Endothelial cell (in vitro differentiated cells): ENCODE results near the gene SIGLEC7. TPM values are rescaled to one million over a fixed set of nuclear protein-coding genes. Genes with fewer than 3 reads are reported as not detected.

ENCODE experiments used
- DNase-seq: peaks from one replicate; pipeline ENCODE4 v3.0.0; 2021; ENCODE audit warnings: low spot score
- H3K27ac Mint-ChIP-seq: one replicate; pipeline ENCODE4 v1.8.0; 2021; ENCODE audit warnings: mixed read lengths, inconsistent platforms; ENCODE audit not compliant: unreplicated experiment
- H3K27me3 Mint-ChIP-seq: one replicate; pipeline ENCODE4 v1.8.0; 2021; ENCODE audit warnings: mild to moderate bottlenecking, moderate library complexity, mixed read lengths, inconsistent platforms; ENCODE audit not compliant: unreplicated experiment
- H3K36me3 Mint-ChIP-seq: one replicate; pipeline ENCODE4 v1.8.0; 2021; ENCODE audit warnings: mild to moderate bottlenecking, low read depth, mixed read lengths, inconsistent platforms; ENCODE audit not compliant: unreplicated experiment
- H3K4me1 Mint-ChIP-seq: one replicate; pipeline ENCODE4 v1.8.0; 2021; ENCODE audit warnings: mild to moderate bottlenecking, mixed read lengths, inconsistent platforms; ENCODE audit not compliant: unreplicated experiment
- H3K4me3 Mint-ChIP-seq: one replicate; pipeline ENCODE4 v1.8.0; 2021; ENCODE audit warnings: mild to moderate bottlenecking, mixed read lengths, inconsistent platforms; ENCODE audit not compliant: unreplicated experiment
- H3K9me3 Mint-ChIP-seq: one replicate; pipeline ENCODE4 v1.8.0; 2021; ENCODE audit warnings: mixed read lengths, inconsistent platforms; ENCODE audit not compliant: unreplicated experiment
- total RNA-seq: library from RNA; stranded (reverse); fragmentation: NEBNext Ultra II Directional; extraction: Animal tissue kit (Norgen Biotek cat#: 25700); gene quantifications from one replicate; pipeline ENCODE4 v1.2.1, GENCODE V29; 2021; ENCODE audit not compliant: unreplicated experiment
- TF ChIP-seq, protein P1 (sequence below): fragments of 200-600 bp; sonication (generic); IDR thresholded peaks from one replicate; pipeline ENCODE4 v1.5.0; 2021; ENCODE audit warnings: antibody characterized with exemption; ENCODE audit not compliant: unreplicated experiment

The SIGLEC7 gene
- total RNA-seq, 1 donor from 2014 or later: not detected

DNA sequence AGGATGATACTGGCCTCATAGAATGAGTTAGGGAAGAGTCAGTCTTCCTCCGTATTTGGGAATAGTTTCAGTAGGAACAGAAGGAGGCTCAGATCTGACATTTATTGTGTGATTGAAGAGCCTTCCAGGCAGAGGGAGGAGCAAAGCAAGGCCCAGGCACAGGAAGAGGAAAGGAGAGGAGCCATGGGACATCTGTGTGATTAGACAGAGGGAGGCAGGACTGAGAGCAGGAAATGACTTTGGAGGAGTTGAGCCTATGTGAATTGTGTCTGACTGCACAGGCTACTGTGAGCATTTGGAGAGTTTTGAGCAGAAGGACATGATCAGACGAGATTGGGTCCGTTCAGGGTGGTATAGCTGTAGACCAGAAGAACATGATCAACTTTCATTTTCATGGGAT, 8.5 kb downstream of the SIGLEC7 start:
- H3K36me3 Mint-ChIP-seq: peaks cover 10% of the 10 kb centered on the region
- TF ChIP-seq, protein P1, sequence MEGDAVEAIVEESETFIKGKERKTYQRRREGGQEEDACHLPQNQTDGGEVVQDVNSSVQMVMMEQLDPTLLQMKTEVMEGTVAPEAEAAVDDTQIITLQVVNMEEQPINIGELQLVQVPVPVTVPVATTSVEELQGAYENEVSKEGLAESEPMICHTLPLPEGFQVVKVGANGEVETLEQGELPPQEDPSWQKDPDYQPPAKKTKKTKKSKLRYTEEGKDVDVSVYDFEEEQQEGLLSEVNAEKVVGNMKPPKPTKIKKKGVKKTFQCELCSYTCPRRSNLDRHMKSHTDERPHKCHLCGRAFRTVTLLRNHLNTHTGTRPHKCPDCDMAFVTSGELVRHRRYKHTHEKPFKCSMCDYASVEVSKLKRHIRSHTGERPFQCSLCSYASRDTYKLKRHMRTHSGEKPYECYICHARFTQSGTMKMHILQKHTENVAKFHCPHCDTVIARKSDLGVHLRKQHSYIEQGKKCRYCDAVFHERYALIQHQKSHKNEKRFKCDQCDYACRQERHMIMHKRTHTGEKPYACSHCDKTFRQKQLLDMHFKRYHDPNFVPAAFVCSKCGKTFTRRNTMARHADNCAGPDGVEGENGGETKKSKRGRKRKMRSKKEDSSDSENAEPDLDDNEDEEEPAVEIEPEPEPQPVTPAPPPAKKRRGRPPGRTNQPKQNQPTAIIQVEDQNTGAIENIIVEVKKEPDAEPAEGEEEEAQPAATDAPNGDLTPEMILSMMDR: no peak
- H3K4me1 Mint-ChIP-seq: peaks cover 13% of the 10 kb centered on the region
- H3K9me3 Mint-ChIP-seq: no peaks in the 10 kb centered on the region
- H3K4me3 Mint-ChIP-seq: peak overlapping the region; percentile 3
- peaks cover 4% of the 10 kb centered on the region for H3K27me3 Mint-ChIP-seq
- no peak for DNase-seq
- no peak overlapping the region for H3K27ac Mint-ChIP-seq

DNA sequence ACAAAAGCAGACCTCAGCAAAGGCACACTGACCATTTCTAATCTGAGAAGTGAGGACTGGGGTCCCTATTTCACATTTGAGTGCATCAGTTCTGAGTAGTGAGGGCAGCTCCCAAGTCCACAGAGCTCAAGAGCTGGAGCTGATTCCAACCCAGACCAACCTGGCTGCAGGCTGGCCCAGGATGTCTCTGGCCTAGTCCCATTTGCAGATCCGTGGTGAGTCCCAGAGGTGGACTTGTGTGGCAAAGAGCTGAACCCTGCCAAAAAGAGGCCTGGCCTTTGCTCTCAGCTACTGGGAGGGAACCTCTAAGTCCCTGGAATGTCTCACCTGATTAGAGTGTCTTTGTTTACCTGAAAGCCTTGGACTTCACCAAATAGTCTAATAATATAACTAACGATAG, 14.6 kb downstream of the SIGLEC7 start:
- H3K4me3 Mint-ChIP-seq: no peak overlapping the region
- H3K4me1 Mint-ChIP-seq: peaks cover 5% of the 10 kb centered on the region
- H3K36me3 Mint-ChIP-seq: peaks cover 6% of the 10 kb centered on the region
- TF ChIP-seq, protein P1: no peak
- H3K27ac Mint-ChIP-seq: no peak overlapping the region
- DNase-seq: no peak
- H3K27me3 Mint-ChIP-seq: peaks cover 1% of the 10 kb centered on the region
- no peaks in the 10 kb centered on the region for H3K9me3 Mint-ChIP-seq

DNA sequence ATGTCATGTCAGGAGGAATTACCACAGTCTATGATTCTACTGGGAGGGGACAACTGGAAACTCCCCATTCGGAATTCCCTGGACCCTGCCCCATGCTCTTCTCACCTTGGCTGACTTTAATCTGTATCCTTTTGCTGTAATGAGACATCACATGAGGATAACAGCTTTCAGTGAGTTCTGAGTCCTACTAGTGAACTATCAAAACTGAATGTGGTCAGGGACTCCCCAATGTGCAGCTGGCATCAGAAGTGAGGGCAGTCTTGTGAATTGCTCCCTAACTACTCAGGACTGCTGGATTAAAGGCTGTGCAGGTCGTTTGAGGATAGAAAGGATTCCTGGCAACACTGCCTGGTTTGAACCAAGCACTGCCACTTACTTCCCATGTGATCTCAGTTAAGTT, 15.2 kb downstream of the SIGLEC7 start:
- TF ChIP-seq, protein P1: no peak
- peaks cover 1% of the 10 kb centered on the region for H3K27me3 Mint-ChIP-seq
- no peak overlapping the region for H3K27ac Mint-ChIP-seq
- no peak overlapping the region for H3K4me3 Mint-ChIP-seq
- no peak for DNase-seq
- peaks cover 5% of the 10 kb centered on the region for H3K4me1 Mint-ChIP-seq
- H3K36me3 Mint-ChIP-seq: peaks cover 5% of the 10 kb centered on the region
- H3K9me3 Mint-ChIP-seq: no peaks in the 10 kb centered on the region

DNA sequence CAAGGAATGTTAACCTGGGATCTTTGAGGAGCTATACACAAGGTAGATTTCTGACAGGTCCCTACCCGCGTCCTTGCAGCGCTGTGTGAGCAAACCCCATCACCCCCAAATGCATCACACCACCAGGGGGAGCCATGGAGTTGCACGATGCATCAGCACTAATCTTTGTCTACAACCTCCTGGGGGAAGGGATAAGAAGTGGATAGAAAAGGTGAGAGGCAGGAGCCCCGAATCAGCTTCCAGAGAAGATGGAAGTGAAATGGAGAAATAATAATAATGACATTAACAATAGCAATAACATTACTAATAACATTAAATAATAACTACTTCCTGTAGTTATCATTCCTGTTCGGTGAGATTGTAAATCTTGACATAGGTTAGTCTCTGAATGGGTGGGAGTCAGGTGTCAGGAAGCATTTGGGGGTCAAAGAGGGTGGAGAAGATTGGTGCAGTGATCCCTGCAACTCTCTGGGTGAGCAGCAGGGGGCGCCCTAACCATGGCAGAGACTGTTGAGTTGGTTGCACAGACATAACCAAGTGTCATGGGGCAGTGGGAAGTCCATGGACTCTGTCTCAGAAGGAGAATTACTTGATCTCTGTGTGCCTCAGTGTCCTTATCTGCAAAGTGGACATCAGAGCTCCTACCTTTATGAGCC, 16.5 kb downstream of the SIGLEC7 start:
- H3K36me3 Mint-ChIP-seq: no peaks in the 10 kb centered on the region
- TF ChIP-seq, protein P1: peak; percentile 95
- H3K9me3 Mint-ChIP-seq: no peaks in the 10 kb centered on the region
- H3K27me3 Mint-ChIP-seq: no peaks in the 10 kb centered on the region
- no peak overlapping the region for H3K4me3 Mint-ChIP-seq
- peak overlapping the region; percentile 4 for H3K27ac Mint-ChIP-seq
- peak; percentile 79 for DNase-seq
- peaks cover 5% of the 10 kb centered on the region for H3K4me1 Mint-ChIP-seq

DNA sequence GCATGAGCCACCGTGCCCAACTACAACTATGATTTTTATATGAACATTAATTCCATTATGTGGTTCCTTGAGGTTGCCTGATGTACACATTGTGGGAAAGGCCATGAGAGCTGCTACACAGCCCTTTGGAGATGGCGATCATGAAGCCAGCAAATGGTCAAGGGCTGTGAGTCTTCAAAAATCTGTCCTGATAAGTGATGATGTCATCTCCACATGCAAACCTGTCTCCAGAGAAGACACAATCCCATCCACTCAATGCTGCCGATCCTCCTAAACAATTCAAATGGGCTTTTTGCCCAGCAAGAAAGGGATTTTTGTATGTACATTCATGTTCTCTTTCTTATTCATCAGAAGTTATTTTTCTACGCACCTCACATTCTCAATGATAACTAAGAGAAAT, 17.6 kb downstream of the SIGLEC7 start:
- H3K4me3 Mint-ChIP-seq: no peak overlapping the region
- H3K27ac Mint-ChIP-seq: no peak overlapping the region
- no peaks in the 10 kb centered on the region for H3K9me3 Mint-ChIP-seq
- no peaks in the 10 kb centered on the region for H3K36me3 Mint-ChIP-seq
- no peaks in the 10 kb centered on the region for H3K27me3 Mint-ChIP-seq
- TF ChIP-seq, protein P1: no peak
- no peak for DNase-seq
- H3K4me1 Mint-ChIP-seq: peaks cover 5% of the 10 kb centered on the region
